ENCODE data around the gene ENTPD7.

The ENTPD7 gene

DNA sequence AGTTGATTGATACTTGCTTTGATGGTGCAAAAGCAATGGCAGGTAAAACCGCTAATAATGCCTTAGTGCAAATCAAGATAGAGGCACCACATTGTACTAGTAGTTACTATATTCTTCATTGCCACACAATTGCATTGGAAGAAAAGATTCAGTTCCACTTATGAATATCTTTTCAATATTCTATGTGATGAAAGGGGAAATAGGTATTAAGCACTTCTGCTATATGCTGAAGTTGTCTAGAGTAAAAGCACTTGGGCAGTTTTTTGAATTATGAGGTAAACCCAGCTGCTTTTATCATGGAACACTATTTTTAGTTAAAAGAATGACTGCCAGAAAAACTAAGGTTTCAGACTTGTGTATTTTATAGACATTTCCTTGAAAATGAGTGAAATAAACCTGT, 15.5 kb downstream of the ENTPD7 start:
- Histone ChIP-seq H2AFZ (ENCODE audit: low read depth) (no peak overlapping the region), H4K20me1 (ENCODE audit: insufficient read depth) (no peaks in the 10 kb centered on the region), H3K27ac (no peak overlapping the region), H3K4me2 (no peak overlapping the region), H3K9ac (no peak overlapping the region), H3K27me3 (ENCODE audit: insufficient read depth, low read depth) (no peaks in the 10 kb centered on the region), H3K36me3 (ENCODE audit: insufficient read depth) (no peaks in the 10 kb centered on the region), H3K79me2 (ENCODE audit: insufficient read depth, low read depth) (no peaks in the 10 kb centered on the region), H3K4me1 (ENCODE audit: low read depth, poor library complexity, severe bottlenecking) (peaks cover 7% of the 10 kb centered on the region), H3K4me3 (IDR thresholded peaks at IDR 0.05; ENCODE audit: insufficient read depth, low read depth, low read length) (no peak overlapping the region)
- no peak for TF ChIP-seq CTCF (conservative IDR thresholded peaks at IDR 0.05; ENCODE audit: low read depth, low read length)

GRCh38 chr10:99676426-99676825, 17.1 kb downstream of the ENTPD7 start:
- TF ChIP-seq CTCF (conservative IDR thresholded peaks at IDR 0.05; ENCODE audit: low read depth, low read length) = no peak
- H3K27me3 ChIP-seq (ENCODE audit: insufficient read depth, low read depth) = no peaks in the 10 kb centered on the region
- no peak overlapping the region for H3K4me3 ChIP-seq (IDR thresholded peaks at IDR 0.05; ENCODE audit: insufficient read depth, low read depth, low read length)
- H3K79me2 ChIP-seq (ENCODE audit: insufficient read depth, low read depth) = no peaks in the 10 kb centered on the region
- no peaks in the 10 kb centered on the region for H4K20me1 ChIP-seq (ENCODE audit: insufficient read depth)
- no peaks in the 10 kb centered on the region for H3K36me3 ChIP-seq (ENCODE audit: insufficient read depth)
- H3K27ac ChIP-seq = no peak overlapping the region
- H3K4me2 ChIP-seq = no peak overlapping the region
- no peak overlapping the region for H2AFZ ChIP-seq (ENCODE audit: low read depth)
- H3K4me1 ChIP-seq (ENCODE audit: low read depth, poor library complexity, severe bottlenecking) = peaks cover 7% of the 10 kb centered on the region
- H3K9ac ChIP-seq = no peak overlapping the region

GRCh38 chr10:99676895-99677294, 17.6 kb downstream of the ENTPD7 start:
- no peaks in the 10 kb centered on the region for H4K20me1 ChIP-seq (ENCODE audit: insufficient read depth)
- TF ChIP-seq CTCF (conservative IDR thresholded peaks at IDR 0.05; ENCODE audit: low read depth, low read length) = no peak
- no peak overlapping the region for H3K4me3 ChIP-seq (IDR thresholded peaks at IDR 0.05; ENCODE audit: insufficient read depth, low read depth, low read length)
- H3K27ac ChIP-seq = no peak overlapping the region
- no peaks in the 10 kb centered on the region for H3K36me3 ChIP-seq (ENCODE audit: insufficient read depth)
- no peaks in the 10 kb centered on the region for H3K79me2 ChIP-seq (ENCODE audit: insufficient read depth, low read depth)
- H3K4me2 ChIP-seq = no peak overlapping the region
- peaks cover 7% of the 10 kb centered on the region for H3K4me1 ChIP-seq (ENCODE audit: low read depth, poor library complexity, severe bottlenecking)
- no peak overlapping the region for H3K9ac ChIP-seq
- no peak overlapping the region for H2AFZ ChIP-seq (ENCODE audit: low read depth)
- no peaks in the 10 kb centered on the region for H3K27me3 ChIP-seq (ENCODE audit: insufficient read depth, low read depth)

- H3K4me2 ChIP-seq = no peak overlapping the region
- no peaks in the 10 kb centered on the region for H3K27me3 ChIP-seq (ENCODE audit: insufficient read depth, low read depth)
- no peaks in the 10 kb centered on the region for H3K79me2 ChIP-seq (ENCODE audit: insufficient read depth, low read depth)
- TF ChIP-seq CTCF (conservative IDR thresholded peaks at IDR 0.05; ENCODE audit: low read depth, low read length) = no peak
- H3K4me3 ChIP-seq (IDR thresholded peaks at IDR 0.05; ENCODE audit: insufficient read depth, low read depth, low read length) = no peak overlapping the region
- no peaks in the 10 kb centered on the region for H4K20me1 ChIP-seq (ENCODE audit: insufficient read depth)
- H3K4me1 ChIP-seq (ENCODE audit: low read depth, poor library complexity, severe bottlenecking) = peaks cover 7% of the 10 kb centered on the region
- H2AFZ ChIP-seq (ENCODE audit: low read depth) = no peak overlapping the region
- no peak overlapping the region for H3K27ac ChIP-seq
- H3K36me3 ChIP-seq (ENCODE audit: insufficient read depth) = no peaks in the 10 kb centered on the region
- H3K9ac ChIP-seq = no peak overlapping the region
Measured at GRCh38 chr10:99678921-99679320, 19.6 kb downstream of the ENTPD7 start.
